Measurements from ENCODE around the gene CXCL6. TPM values are rescaled to one million over a fixed set of nuclear protein-coding genes. Genes with fewer than 3 reads are reported as not detected.
A peak's percentile ranks its signal among the peaks of the same experiment; 100 is the strongest.

CXCL6 gene
- total and polyA plus RNA-seq, 2 experiments from 2014 or later, result not detected

DNA sequence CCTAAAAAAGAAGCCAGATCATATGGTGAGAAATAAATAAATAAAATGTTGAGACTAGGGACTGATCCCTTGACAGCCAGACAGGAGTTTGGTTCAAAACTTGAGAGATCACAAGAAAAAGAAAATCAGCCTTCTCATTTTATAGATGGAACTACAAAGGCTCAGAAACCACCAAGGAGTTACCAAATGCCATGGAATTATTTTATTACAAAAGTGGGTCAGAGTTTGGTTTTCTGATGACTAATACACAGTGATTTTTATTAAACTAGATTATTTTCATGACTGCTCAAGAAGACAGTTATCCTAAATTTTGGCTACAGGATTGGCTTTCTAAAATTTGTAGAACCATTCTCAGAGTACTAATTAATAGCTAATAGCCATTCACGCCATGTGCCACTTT lies 38.9 kb downstream of the CXCL6 start:
- Histone ChIP-seq H3K9me3 (ENCODE audit: low read depth) (no peaks in the 10 kb centered on the region), H3K27me3 (peaks cover 9% of the 10 kb centered on the region), H3K27ac (no peak overlapping the region), H3K4me1 (ENCODE audit: low read depth) (no peaks in the 10 kb centered on the region), H3K4me3 (no peak overlapping the region), H3K36me3 (no peaks in the 10 kb centered on the region)
- TF ChIP-seq, protein P1, sequence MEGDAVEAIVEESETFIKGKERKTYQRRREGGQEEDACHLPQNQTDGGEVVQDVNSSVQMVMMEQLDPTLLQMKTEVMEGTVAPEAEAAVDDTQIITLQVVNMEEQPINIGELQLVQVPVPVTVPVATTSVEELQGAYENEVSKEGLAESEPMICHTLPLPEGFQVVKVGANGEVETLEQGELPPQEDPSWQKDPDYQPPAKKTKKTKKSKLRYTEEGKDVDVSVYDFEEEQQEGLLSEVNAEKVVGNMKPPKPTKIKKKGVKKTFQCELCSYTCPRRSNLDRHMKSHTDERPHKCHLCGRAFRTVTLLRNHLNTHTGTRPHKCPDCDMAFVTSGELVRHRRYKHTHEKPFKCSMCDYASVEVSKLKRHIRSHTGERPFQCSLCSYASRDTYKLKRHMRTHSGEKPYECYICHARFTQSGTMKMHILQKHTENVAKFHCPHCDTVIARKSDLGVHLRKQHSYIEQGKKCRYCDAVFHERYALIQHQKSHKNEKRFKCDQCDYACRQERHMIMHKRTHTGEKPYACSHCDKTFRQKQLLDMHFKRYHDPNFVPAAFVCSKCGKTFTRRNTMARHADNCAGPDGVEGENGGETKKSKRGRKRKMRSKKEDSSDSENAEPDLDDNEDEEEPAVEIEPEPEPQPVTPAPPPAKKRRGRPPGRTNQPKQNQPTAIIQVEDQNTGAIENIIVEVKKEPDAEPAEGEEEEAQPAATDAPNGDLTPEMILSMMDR (IDR thresholded peaks at IDR 0.05; ENCODE audit: low read depth, low read length), result no peak
- DNase-seq (ENCODE audit: low read depth in 1 of 2, low spot score in 1 of 2), result no peak

GRCh38 chr4:73883306-73883705 lies 46.8 kb downstream of the CXCL6 start:
- peak in 1 of 2 donors; percentile 62 for DNase-seq (ENCODE audit: low read depth in 1 of 2, low spot score in 1 of 2)
- no peaks in the 10 kb centered on the region for H3K36me3 ChIP-seq
- H3K27me3 ChIP-seq, result no peaks in the 10 kb centered on the region
- H3K9me3 ChIP-seq (ENCODE audit: low read depth), result no peaks in the 10 kb centered on the region
- H3K4me1 ChIP-seq (ENCODE audit: low read depth), result no peaks in the 10 kb centered on the region
- no peak overlapping the region for H3K27ac ChIP-seq
- TF ChIP-seq, protein P1 (IDR thresholded peaks at IDR 0.05; ENCODE audit: low read depth, low read length), result no peak
- H3K4me3 ChIP-seq, result no peak overlapping the region

- Histone ChIP-seq H3K4me3 (no peak overlapping the region), H3K9me3 (ENCODE audit: low read depth) (no peaks in the 10 kb centered on the region), H3K27me3 (no peaks in the 10 kb centered on the region), H3K4me1 (ENCODE audit: low read depth) (no peaks in the 10 kb centered on the region), H3K36me3 (no peaks in the 10 kb centered on the region), H3K27ac (no peak overlapping the region)
- TF ChIP-seq, protein P1 (IDR thresholded peaks at IDR 0.05; ENCODE audit: low read depth, low read length), result no peak
- DNase-seq (ENCODE audit: low read depth in 1 of 2, low spot score in 1 of 2), result no peak
Observed at GRCh38 chr4:73885574-73886267, 49.2 kb downstream of the CXCL6 start.

Other genes with a start within 250 kb of the CXCL6 start
- gene RASSF6, start 216.2 kb upstream of the CXCL6 start, total RNA-seq, result not detected in 2 replicates
- gene RASSF6, start 216.2 kb upstream of the CXCL6 start, polyA plus RNA-seq, result not detected in 2 replicates
- gene CXCL8, start 96.1 kb upstream of the CXCL6 start, total RNA-seq, result not detected in 2 replicates
- not detected in 2 replicates for gene CXCL8, start 96.1 kb upstream of the CXCL6 start, polyA plus RNA-seq
- not detected in 2 replicates for gene PF4V1, start 16.6 kb downstream of the CXCL6 start, total RNA-seq
- not detected in 2 replicates for gene PF4V1, start 16.6 kb downstream of the CXCL6 start, polyA plus RNA-seq
- gene CXCL1, start 32.7 kb downstream of the CXCL6 start, total RNA-seq, result not detected in 2 replicates
- not detected in 2 replicates for gene CXCL1, start 32.7 kb downstream of the CXCL6 start, polyA plus RNA-seq
- gene PF4, start 145.3 kb downstream of the CXCL6 start, total RNA-seq, result not detected in 2 replicates
- gene PF4, start 145.3 kb downstream of the CXCL6 start, polyA plus RNA-seq, result not detected in 2 replicates
- gene PPBP, start 151.5 kb downstream of the CXCL6 start, total RNA-seq, result not detected in 2 replicates
- gene PPBP, start 151.5 kb downstream of the CXCL6 start, polyA plus RNA-seq, result not detected in 2 replicates
- not detected in 2 replicates for gene CXCL5, start 162.0 kb downstream of the CXCL6 start, total RNA-seq
- not detected in 2 replicates for gene CXCL5, start 162.0 kb downstream of the CXCL6 start, polyA plus RNA-seq
- gene CXCL3, start 202.0 kb downstream of the CXCL6 start, total RNA-seq, result not detected in 2 replicates
- 0.26 TPM in 1 of 2 replicates, not detected in the other for gene CXCL3, start 202.0 kb downstream of the CXCL6 start, polyA plus RNA-seq

All from cardiac muscle cell (in vitro differentiated cells and primary cell).